ENCODE data around the gene ATP13A1. TPM values are rescaled to one million over a fixed set of nuclear protein-coding genes. Genes with fewer than 3 reads are reported as not detected.

The ATP13A1 gene
- total RNA-seq, 2 donors from 2014 or later: 38.7 to 570 TPM

GRCh38 chr19:19647037-19647835 lies 16.2 kb downstream of the ATP13A1 start:
- Histone ChIP-seq H3K4me1 (peaks cover 14% of the 10 kb centered on the region), H3K9me3 (no peaks in the 10 kb centered on the region), H3K36me3 (replicated peaks in 1 of 2; ENCODE audit: insufficient read depth in 1 of 2, low read depth in 2 of 2) (peaks cover 11 to 34% of the 10 kb centered on the region in 2 donors), H3K4me3 (no peak overlapping the region), H3K27ac (no peak overlapping the region), H3K27me3 (no peaks in the 10 kb centered on the region)
- WGBS, 2 donors: 90 to 93% methylated on average over 5 to 25 of the region's 29 CpGs
- DNase-seq: no peak
- no peak for ATAC-seq
- intact Hi-C loops (cut with DNase I): loop anchor here (5.0 kb wide), 1 partner anchor 120 kb away; the partner anchor contains the start of gene YJEFN3
- TF ChIP-seq CTCF (IDR thresholded peaks at IDR 0.05): no peak
- no peak for TF ChIP-seq POLR2A (IDR thresholded peaks at IDR 0.05)

- Histone ChIP-seq H3K36me3 (replicated peaks in 1 of 2; ENCODE audit: insufficient read depth in 1 of 2, low read depth in 2 of 2) (peaks cover 11 to 26% of the 10 kb centered on the region in 2 donors), H3K27ac (no peak overlapping the region), H3K9me3 (no peaks in the 10 kb centered on the region), H3K4me3 (no peak overlapping the region), H3K4me1 (peaks cover 14% of the 10 kb centered on the region), H3K27me3 (no peaks in the 10 kb centered on the region)
- 92% methylated on average over 11 of the region's 17 CpGs; no CpG with 5 or more reads in 1 of the 2 donors for WGBS, 2 donors
- TF ChIP-seq CTCF (IDR thresholded peaks at IDR 0.05) (no peak), POLR2A (IDR thresholded peaks at IDR 0.05) (no peak)
- no peak for ATAC-seq
- intact Hi-C loops (cut with DNase I): loop anchor here (5.0 kb wide), 1 partner anchor 118 kb away; the partner anchor contains the start of gene YJEFN3
- DNase-seq: no peak
Measured at GRCh38 chr19:19645233-19645870, 18.1 kb downstream of the ATP13A1 start.

- peaks cover 14% of the 10 kb centered on the region for H3K4me1 ChIP-seq
- no peak for ATAC-seq
- peak overlapping the region in 1 of 4 donors; percentile 73 for H3K27ac ChIP-seq
- intact Hi-C loops (cut with DNase I): no loop called here
- H3K9me3 ChIP-seq: no peaks in the 10 kb centered on the region
- WGBS, 2 donors: 23 to 24% methylated on average over 3 to 5 of the region's 5 CpGs
- DNase-seq: no peak
- H3K27me3 ChIP-seq: no peaks in the 10 kb centered on the region
- H3K4me3 ChIP-seq: no peak overlapping the region
- peaks cover 11 to 22% of the 10 kb centered on the region in 2 donors for H3K36me3 ChIP-seq (replicated peaks in 1 of 2; ENCODE audit: insufficient read depth in 1 of 2, low read depth in 2 of 2)
- peak in 1 of 7 experiments; percentile 21 for TF ChIP-seq CTCF (IDR thresholded peaks at IDR 0.05)
- no peak for TF ChIP-seq POLR2A (IDR thresholded peaks at IDR 0.05)
Measured at GRCh38 chr19:19644054-19644388, 19.5 kb downstream of the ATP13A1 start.

GRCh38 chr19:19643158-19644053 lies 20.1 kb downstream of the ATP13A1 start, which contains the start of gene GMIP:
Gene GMIP (minus strand): TSS chr19:19643657. CDS start chr19:19643529, 128 bp downstream.
- ATAC-seq: peak; percentile 90
- H3K9me3 ChIP-seq: no peaks in the 10 kb centered on the region
- peak; percentile 27 to 60 (median 55) for TF ChIP-seq POLR2A (IDR thresholded peaks at IDR 0.05)
- peak; percentile 69 to 88 (median 77) for TF ChIP-seq CTCF (IDR thresholded peaks at IDR 0.05)
- no peaks in the 10 kb centered on the region for H3K27me3 ChIP-seq
- peak; percentile 82 to 88 (median 84) for DNase-seq
- H3K27ac ChIP-seq: peak within 1 kb of the TSS; percentile 37 to 73 (median 62)
- WGBS, 2 donors: 1% methylated on average over 31 to 49 of the region's 50 CpGs
- H3K4me3 ChIP-seq: peak within 1 kb of the TSS; percentile 30 to 75
- intact Hi-C loops (cut with DNase I): no loop called here
- H3K4me1 ChIP-seq: peaks cover 14% of the 10 kb centered on the region
- peaks cover 11 to 22% of the 10 kb centered on the region in 2 donors for H3K36me3 ChIP-seq (replicated peaks in 1 of 2; ENCODE audit: insufficient read depth in 1 of 2, low read depth in 2 of 2)

All from body of pancreas (tissue), 4 donors.